Measurements from ENCODE around the gene SIM2.

Gene SIM2

GRCh38 chr21:36713746-36714145 is 14.8 kb downstream of the SIM2 start:
- peaks cover 46% of the 10 kb centered on the region for H3K27me3 Mint-ChIP-seq

GRCh38 chr21:36716387-36716786 is 17.5 kb downstream of the SIM2 start:
- no peaks in the 10 kb centered on the region for H3K36me3 Mint-ChIP-seq
- no peaks in the 10 kb centered on the region for H3K9me3 Mint-ChIP-seq
- H3K4me3 Mint-ChIP-seq = no peak overlapping the region
- H3K27me3 Mint-ChIP-seq = peaks cover 35% of the 10 kb centered on the region
- no peak for ATAC-seq
- no peaks in the 10 kb centered on the region for H3K4me1 Mint-ChIP-seq
- no peak overlapping the region for H3K27ac Mint-ChIP-seq

More at GRCh38 chr21:36713746-36714145, 14.8 kb downstream of the SIM2 start:
- Mint-ChIP-seq H3K4me3 (no peak overlapping the region), H3K9me3 (no peaks in the 10 kb centered on the region), H3K36me3 (no peaks in the 10 kb centered on the region), H3K4me1 (no peaks in the 10 kb centered on the region), H3K27ac (no peak overlapping the region)
- ATAC-seq = no peak

DNA sequence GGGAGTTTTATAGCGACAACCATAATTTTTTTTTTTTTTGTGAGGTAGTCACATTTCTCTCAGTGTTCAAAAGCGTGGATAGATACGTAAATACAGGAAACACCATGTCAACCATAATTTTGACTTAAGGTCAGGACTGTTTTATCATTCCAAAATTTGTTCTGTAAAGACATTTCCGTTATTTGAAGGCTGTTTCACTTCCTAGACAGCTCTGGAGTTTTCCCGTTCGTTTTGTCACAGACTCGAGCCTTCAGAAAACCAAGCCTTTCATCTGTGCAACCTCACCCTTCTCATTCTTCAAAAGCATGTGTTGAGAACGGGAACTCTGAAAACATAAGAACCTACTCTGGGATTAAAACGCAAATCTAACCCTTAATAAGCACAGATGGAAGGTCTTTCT is 17.9 kb downstream of the SIM2 start:
- no peak overlapping the region for H3K27ac Mint-ChIP-seq
- H3K9me3 Mint-ChIP-seq = no peaks in the 10 kb centered on the region
- H3K4me3 Mint-ChIP-seq = no peak overlapping the region
- peaks cover 35% of the 10 kb centered on the region for H3K27me3 Mint-ChIP-seq
- no peaks in the 10 kb centered on the region for H3K36me3 Mint-ChIP-seq
- no peaks in the 10 kb centered on the region for H3K4me1 Mint-ChIP-seq
- ATAC-seq = no peak

- Mint-ChIP-seq H3K4me1 (no peaks in the 10 kb centered on the region), H3K9me3 (no peaks in the 10 kb centered on the region), H3K4me3 (no peak overlapping the region), H3K36me3 (no peaks in the 10 kb centered on the region), H3K27ac (no peak overlapping the region), H3K27me3 (peaks cover 33% of the 10 kb centered on the region)
- ATAC-seq = no peak
Observed at GRCh38 chr21:36717976-36718375, 19.1 kb downstream of the SIM2 start.

- Mint-ChIP-seq H3K27ac (no peak overlapping the region), H3K36me3 (no peaks in the 10 kb centered on the region), H3K27me3 (peaks cover 31% of the 10 kb centered on the region), H3K4me1 (no peaks in the 10 kb centered on the region), H3K4me3 (no peak overlapping the region), H3K9me3 (no peaks in the 10 kb centered on the region)
- no peak for ATAC-seq
Observed at GRCh38 chr21:36718951-36719501, 20.1 kb downstream of the SIM2 start.

DNA sequence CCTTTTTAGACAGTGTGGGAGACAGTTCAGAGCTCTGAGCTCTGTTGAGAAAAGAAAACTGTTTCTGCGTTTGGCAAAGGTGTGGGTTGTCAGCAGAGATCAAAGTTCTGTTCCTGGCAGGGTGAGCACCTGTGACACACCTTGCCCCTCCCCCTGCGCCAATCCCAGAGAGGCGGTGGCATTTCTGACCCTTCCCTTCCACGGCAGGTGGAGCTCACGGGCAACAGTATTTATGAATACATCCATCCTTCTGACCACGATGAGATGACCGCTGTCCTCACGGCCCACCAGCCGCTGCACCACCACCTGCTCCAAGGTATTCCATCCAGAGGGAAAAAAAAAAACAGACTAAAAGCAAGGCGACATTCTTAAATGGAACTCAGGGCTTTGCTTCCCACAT is 20.7 kb downstream of the SIM2 start:
- Mint-ChIP-seq H3K27ac (no peak overlapping the region), H3K27me3 (peaks cover 31% of the 10 kb centered on the region), H3K4me1 (no peaks in the 10 kb centered on the region), H3K4me3 (no peak overlapping the region), H3K9me3 (no peaks in the 10 kb centered on the region), H3K36me3 (no peaks in the 10 kb centered on the region)
- ATAC-seq = no peak

GRCh38 chr21:36721817-36722216 is 22.9 kb downstream of the SIM2 start:
- H3K4me1 Mint-ChIP-seq = no peaks in the 10 kb centered on the region
- H3K4me3 Mint-ChIP-seq = no peak overlapping the region
- no peaks in the 10 kb centered on the region for H3K9me3 Mint-ChIP-seq
- peaks cover 31% of the 10 kb centered on the region for H3K27me3 Mint-ChIP-seq
- no peak overlapping the region for H3K27ac Mint-ChIP-seq
- H3K36me3 Mint-ChIP-seq = no peaks in the 10 kb centered on the region
- ATAC-seq = no peak

DNA sequence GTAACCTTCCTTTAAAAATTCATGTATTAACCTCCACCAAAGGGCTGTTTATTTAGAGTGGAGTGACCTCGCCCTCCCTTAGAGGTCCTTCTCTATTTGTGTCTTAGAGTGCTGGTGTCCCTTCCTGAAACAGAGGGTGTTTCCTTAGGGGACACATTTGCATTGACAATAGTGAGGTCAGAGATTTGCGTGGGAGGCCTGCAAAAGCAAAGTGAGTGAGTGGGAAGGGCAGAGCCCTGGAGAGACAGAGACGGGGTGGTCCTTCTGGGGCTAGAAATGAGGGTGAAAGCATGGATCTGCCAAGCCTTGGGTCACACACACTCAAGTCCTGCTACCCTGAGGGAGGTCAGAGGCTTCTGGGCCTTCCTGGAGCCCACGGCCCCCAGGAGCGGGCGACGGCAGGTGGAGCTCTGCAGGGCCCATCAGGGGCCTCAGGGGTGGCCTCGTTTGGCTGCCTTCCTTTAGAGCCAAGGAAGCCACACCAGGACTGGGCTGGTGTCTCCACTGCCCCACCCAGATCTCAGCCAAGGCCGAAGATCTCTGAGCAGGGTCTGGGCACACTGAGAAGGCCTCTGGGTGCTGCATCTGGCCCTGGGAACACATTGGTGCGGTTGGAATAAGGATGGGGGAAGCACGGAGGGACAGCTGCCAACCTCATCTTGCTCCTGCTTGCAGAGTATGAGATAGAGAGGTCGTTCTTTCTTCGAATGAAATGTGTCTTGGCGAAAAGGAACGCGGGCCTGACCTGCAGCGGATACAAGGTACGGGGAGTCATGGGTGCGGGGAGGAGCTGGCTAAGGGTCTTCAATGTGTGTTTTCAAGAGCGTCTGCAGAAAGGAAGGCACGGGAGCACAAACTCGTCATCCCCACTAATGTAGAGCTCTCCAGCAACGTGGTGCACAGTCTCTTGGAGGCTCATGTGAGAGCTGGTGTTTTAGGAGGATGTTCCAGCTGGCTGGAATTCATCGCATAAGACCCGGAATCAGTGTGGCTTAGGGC is 23.8 kb downstream of the SIM2 start:
- Mint-ChIP-seq H3K36me3 (no peaks in the 10 kb centered on the region), H3K4me1 (no peaks in the 10 kb centered on the region), H3K27me3 (peaks cover 31% of the 10 kb centered on the region), H3K9me3 (no peaks in the 10 kb centered on the region), H3K4me3 (no peak overlapping the region), H3K27ac (no peak overlapping the region)
- no peak for ATAC-seq

DNA sequence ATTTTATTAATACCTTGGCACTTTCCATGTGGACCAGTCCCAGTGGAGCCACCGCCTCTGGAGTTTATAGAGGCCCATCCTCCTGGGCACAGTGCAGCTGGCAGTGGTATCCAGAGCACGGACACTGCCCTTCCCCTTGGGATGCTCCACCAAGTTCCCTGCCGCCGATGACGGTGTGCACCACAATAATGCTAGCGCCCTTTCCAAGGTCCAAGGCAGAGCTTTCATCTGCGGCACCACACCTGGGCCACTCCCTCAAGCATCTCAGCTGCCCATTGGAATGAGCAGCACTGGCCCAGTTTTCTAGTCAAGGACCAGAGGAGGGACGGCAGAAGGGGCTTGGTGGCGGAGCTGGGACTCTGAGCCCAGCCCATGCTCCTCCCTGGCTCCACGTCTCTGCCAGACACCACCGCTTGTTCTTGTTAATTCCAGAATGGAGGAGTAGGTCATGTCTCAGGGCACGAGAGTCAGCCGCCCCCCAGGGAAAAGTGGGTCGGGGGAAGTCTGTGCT is 24.5 kb downstream of the SIM2 start:
- no peaks in the 10 kb centered on the region for H3K4me1 Mint-ChIP-seq
- no peak for ATAC-seq
- H3K9me3 Mint-ChIP-seq = no peaks in the 10 kb centered on the region
- no peaks in the 10 kb centered on the region for H3K36me3 Mint-ChIP-seq
- peaks cover 27% of the 10 kb centered on the region for H3K27me3 Mint-ChIP-seq
- H3K27ac Mint-ChIP-seq = no peak overlapping the region
- H3K4me3 Mint-ChIP-seq = no peak overlapping the region

- H3K27me3 Mint-ChIP-seq = peaks cover 15% of the 10 kb centered on the region
- H3K4me3 Mint-ChIP-seq = no peak overlapping the region
- no peaks in the 10 kb centered on the region for H3K4me1 Mint-ChIP-seq
- no peak overlapping the region for H3K27ac Mint-ChIP-seq
- ATAC-seq = no peak
- H3K36me3 Mint-ChIP-seq = no peaks in the 10 kb centered on the region
- H3K9me3 Mint-ChIP-seq = no peaks in the 10 kb centered on the region
Observed at GRCh38 chr21:36724660-36725059, 25.7 kb downstream of the SIM2 start.

GRCh38 chr21:36725793-36726386 is 27.0 kb downstream of the SIM2 start:
- H3K36me3 Mint-ChIP-seq = no peaks in the 10 kb centered on the region

DNA sequence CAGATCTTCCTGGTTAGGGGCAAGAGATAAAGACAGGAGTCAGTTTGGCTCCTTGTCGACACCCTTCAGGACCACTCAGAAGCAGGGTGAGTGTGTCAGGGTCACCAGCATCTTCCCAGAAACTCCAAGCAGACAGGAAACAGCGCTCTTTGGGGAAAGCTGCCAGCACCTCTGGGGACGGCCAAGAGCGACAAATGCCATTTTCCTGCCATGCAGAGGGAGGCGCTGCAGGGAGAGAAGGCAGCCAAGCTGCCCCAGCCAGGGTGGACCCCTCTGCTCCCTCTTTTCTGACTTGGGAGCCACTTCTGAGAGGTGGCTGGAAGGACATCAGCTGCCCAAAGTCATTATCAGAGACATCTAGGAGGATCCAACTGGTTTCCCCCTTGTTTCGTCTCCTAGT is 29.0 kb downstream of the SIM2 start:
- H3K9me3 Mint-ChIP-seq = no peaks in the 10 kb centered on the region
- H3K4me3 Mint-ChIP-seq = no peak overlapping the region
- no peaks in the 10 kb centered on the region for H3K36me3 Mint-ChIP-seq
- no peak for ATAC-seq
- H3K4me1 Mint-ChIP-seq = no peaks in the 10 kb centered on the region
- H3K27me3 Mint-ChIP-seq = no peaks in the 10 kb centered on the region
- H3K27ac Mint-ChIP-seq = no peak overlapping the region

More at GRCh38 chr21:36725793-36726386, 27.0 kb downstream of the SIM2 start:
- peaks cover 10% of the 10 kb centered on the region for H3K27me3 Mint-ChIP-seq
- no peaks in the 10 kb centered on the region for H3K4me1 Mint-ChIP-seq
- H3K9me3 Mint-ChIP-seq = no peaks in the 10 kb centered on the region
- no peak for ATAC-seq
- H3K27ac Mint-ChIP-seq = no peak overlapping the region
- no peak overlapping the region for H3K4me3 Mint-ChIP-seq

DNA sequence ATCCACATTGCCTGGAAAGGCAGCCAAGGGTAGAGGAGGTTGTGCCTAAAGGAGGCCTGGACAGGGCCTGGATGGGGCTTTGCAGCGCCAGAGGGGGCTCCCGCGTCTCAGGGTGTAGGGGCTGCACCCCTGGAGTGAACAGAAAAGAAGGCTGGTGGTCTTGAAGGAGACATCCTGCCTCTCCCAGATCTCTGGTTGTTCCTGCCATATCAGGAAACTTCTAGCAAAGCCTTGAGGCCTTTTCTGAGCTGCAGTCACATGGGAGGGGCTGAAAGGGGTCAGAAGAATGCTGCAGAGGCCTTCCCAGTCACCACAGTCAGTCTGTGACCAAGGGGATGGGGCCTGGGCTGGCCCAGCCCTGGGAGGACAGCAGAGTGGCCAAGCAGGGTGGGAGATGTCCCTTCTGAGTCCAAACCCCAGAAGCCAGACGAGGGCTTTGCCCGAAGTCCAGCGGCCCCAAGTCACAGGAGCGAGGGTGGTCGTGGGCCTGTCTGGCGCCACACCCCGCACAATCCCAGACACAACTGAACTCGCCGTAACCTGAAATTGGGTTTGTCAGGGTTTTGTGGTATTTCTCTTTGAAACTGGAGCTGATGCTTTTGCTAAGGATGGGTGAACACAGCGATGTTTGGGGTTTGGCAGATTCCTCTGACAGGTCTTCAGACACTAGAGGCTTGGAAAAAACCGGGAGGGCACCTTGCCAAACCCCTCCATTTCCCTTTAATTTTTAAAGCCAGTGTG is 29.6 kb downstream of the SIM2 start:
- ATAC-seq = peak; percentile 37
- Mint-ChIP-seq H3K4me3 (no peak overlapping the region), H3K27me3 (no peaks in the 10 kb centered on the region)

DNA sequence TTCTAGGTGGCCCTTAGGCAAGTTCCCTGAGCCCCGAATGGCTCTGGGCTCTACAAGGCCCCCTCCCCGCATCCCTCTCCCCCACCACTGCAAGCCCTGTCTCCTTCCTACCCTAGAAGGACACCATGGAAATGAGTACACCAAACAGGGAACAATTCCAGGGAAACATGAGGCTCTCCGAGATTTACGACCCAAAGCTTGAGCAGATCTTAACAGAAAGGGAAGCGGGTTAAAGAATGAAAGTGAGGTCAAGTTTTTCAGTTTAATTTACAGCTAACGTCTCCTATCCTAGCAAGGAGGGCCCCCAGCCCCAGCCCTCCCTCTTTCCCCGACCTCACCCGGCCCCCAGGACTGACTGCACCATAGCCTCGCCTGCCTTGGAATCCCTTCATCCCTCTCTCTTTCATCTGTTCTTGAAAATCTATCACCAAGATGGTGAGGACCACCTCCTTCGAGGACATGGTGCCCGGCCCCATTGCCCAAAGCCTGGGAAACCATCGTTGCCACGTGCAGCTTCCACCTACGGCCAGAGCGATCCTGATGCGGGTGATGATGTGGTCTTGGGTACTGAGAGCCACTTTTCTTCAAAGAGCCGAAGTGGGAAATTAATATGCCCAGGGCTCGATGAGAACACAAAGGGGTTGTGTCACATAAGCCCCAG is 30.5 kb downstream of the SIM2 start:
- Mint-ChIP-seq H3K4me1 (no peaks in the 10 kb centered on the region), H3K27ac (no peak overlapping the region), H3K4me3 (no peak overlapping the region), H3K27me3 (peaks cover 2% of the 10 kb centered on the region), H3K9me3 (no peaks in the 10 kb centered on the region), H3K36me3 (no peaks in the 10 kb centered on the region)
- ATAC-seq = no peak

More for the DNA sequence above, 29.6 kb downstream of the SIM2 start:
- H3K9me3 Mint-ChIP-seq = no peaks in the 10 kb centered on the region
- no peaks in the 10 kb centered on the region for H3K36me3 Mint-ChIP-seq
- H3K4me1 Mint-ChIP-seq = no peaks in the 10 kb centered on the region
- no peak overlapping the region for H3K27ac Mint-ChIP-seq
